Liver (tissue), 9 donors: Measurements from ENCODE around the gene FGFR3. TPM values are rescaled to one million over a fixed set of nuclear protein-coding genes. Genes with fewer than 3 reads are reported as not detected.

Experiments
- DNase-seq: peaks from one replicate; pipeline ENCODE4 v3.0.0-alpha.2; 2017; ENCODE audit warnings: low spot score
- H3K27ac ChIP-seq, 2 donors: one replicate each; pipeline ENCODE4 v1.7.0; 2013; ENCODE audit warnings: inconsistent platforms in 2 of 2, low read length in 2 of 2, control low read depth in 1 of 2, low read depth in 1 of 2, mild to moderate bottlenecking in 1 of 2
- H3K27me3 ChIP-seq, 4 donors: one replicate each; pipeline versions ENCODE4 v1.6.1 to v1.7.0; 2013; ENCODE audit warnings: low read length in 3 of 4, inconsistent platforms in 1 of 4, mild to moderate bottlenecking in 1 of 4, moderate library complexity in 1 of 4; ENCODE audit not compliant: control insufficient read depth in 4 of 4, insufficient read depth in 4 of 4
- H3K36me3 ChIP-seq, 4 donors: one replicate each; pipeline versions ENCODE4 v1.6.1 to v1.7.0; 2013; ENCODE audit warnings: low read length in 3 of 4, mild to moderate bottlenecking in 3 of 4, low read depth in 1 of 4, moderate library complexity in 1 of 4; ENCODE audit not compliant: control insufficient read depth in 4 of 4, insufficient read depth in 3 of 4
- H3K4me1 ChIP-seq, 4 donors: one replicate each; pipeline versions ENCODE4 v1.6.1 to v1.7.0; 2013; ENCODE audit warnings: low read length in 3 of 4, mild to moderate bottlenecking in 3 of 4, moderate library complexity in 1 of 4; ENCODE audit not compliant: control insufficient read depth in 4 of 4, insufficient read depth in 4 of 4
- H3K4me3 ChIP-seq, 3 donors: one replicate each; pipeline versions ENCODE4 v1.6.1 to v1.7.0; 2013; ENCODE audit warnings: low read length in 3 of 3, control low read depth in 1 of 3, low read depth in 1 of 3, mild to moderate bottlenecking in 1 of 3
- H3K9ac ChIP-seq, 2 donors: one replicate each; pipeline ENCODE4 v1.7.0; 2013; ENCODE audit warnings: low read length in 2 of 2, mild to moderate bottlenecking in 2 of 2, moderate library complexity in 2 of 2, control low read depth in 1 of 2, low read depth in 1 of 2
- H3K9me3 ChIP-seq, 4 donors: one replicate each; pipeline versions ENCODE4 v1.6.1 to v1.7.0; 2013; ENCODE audit warnings: low read length in 3 of 4; ENCODE audit not compliant: control insufficient read depth in 4 of 4
- EGR1 ChIP-seq, 2 donors: IDR thresholded peaks; 2 replicates each; pipeline ENCODE4 v1.6.1; 2016 to 2018; ENCODE audit warnings: antibody characterized with exemption in 2 of 2, low read depth in 2 of 2
- FOXA1 ChIP-seq: IDR thresholded peaks from 2 replicates; pipeline ENCODE4 v1.6.1; 2016; ENCODE audit warnings: antibody characterized with exemption
- FOXA2 ChIP-seq: IDR thresholded peaks from 2 replicates; pipeline ENCODE4 v1.6.1; 2016; ENCODE audit warnings: antibody characterized with exemption
- GABPA ChIP-seq, 2 donors: IDR thresholded peaks in 1 of 2; conservative IDR thresholded peaks in 1 of 2; 2 replicates each; pipeline ENCODE4 v1.6.1; 2016; ENCODE audit warnings: antibody characterized with exemption in 2 of 2, mild to moderate bottlenecking in 1 of 2, moderate library complexity in 1 of 2
- HNF4A ChIP-seq, 2 donors: conservative IDR thresholded peaks; 2 replicates each; pipeline ENCODE4 v1.6.1; 2016; ENCODE audit warnings: antibody characterized with exemption in 2 of 2, mild to moderate bottlenecking in 2 of 2
- HNF4G ChIP-seq: IDR thresholded peaks from 2 replicates; pipeline ENCODE4 v1.6.1; 2016; ENCODE audit warnings: antibody characterized with exemption
- JUND ChIP-seq, 2 donors: IDR thresholded peaks; 2 replicates each; pipeline ENCODE4 v1.6.1; 2016; ENCODE audit warnings: antibody characterized with exemption in 2 of 2
- NR2F2 ChIP-seq: IDR thresholded peaks from 2 replicates; pipeline ENCODE4 v1.6.1; 2016; ENCODE audit warnings: antibody characterized with exemption
- RAD21 ChIP-seq, 2 donors: IDR thresholded peaks; 2 replicates each; pipeline ENCODE4 v1.6.1; 2016; ENCODE audit warnings: antibody characterized with exemption in 2 of 2, mild to moderate bottlenecking in 2 of 2
- SP1 ChIP-seq: IDR thresholded peaks from 2 replicates; pipeline ENCODE4 v1.6.1; 2018; ENCODE audit warnings: antibody characterized with exemption, mild to moderate bottlenecking
- TAF1 ChIP-seq: conservative IDR thresholded peaks from 2 replicates; pipeline ENCODE4 v1.6.1; 2016; ENCODE audit warnings: antibody characterized with exemption, mild to moderate bottlenecking
- YY1 ChIP-seq: IDR thresholded peaks from 2 replicates; pipeline ENCODE4 v1.6.1; 2016; ENCODE audit warnings: antibody characterized with exemption, mild to moderate bottlenecking
- WGBS: extraction: QIAGEN DNeasy Blood & Tissue Kit; methylation state at CpG from one replicate; pipeline ENCODE4 v1.1.7; 2013; 5-methylcytosine and 5-hydroxymethylcytosine counted together
- polyA plus RNA-seq, 2 donors: library from polyadenylated mRNA; stranded (reverse) in 1 of 2; unstranded in 1 of 2; fragments of 200-250 nt in 1 of 2; fragments of >200 nt in 1 of 2; fragmentation: Nextera tagmentation in 1 of 2; extraction: Ambion mirVana in 1 of 2; gene quantifications; one replicate each; pipeline versions ENCODE4 v1.2.1 to v1.2.3, GENCODE V29; 2013 to 2015
- total RNA-seq, 2 donors: library from RNA; depleted of rRNA; stranded (reverse); fragments of >200 nt; gene quantifications; one replicate each; pipeline ENCODE4 v1.2.3, GENCODE V29; 2014
- TF ChIP-seq, protein P1 (sequence below): IDR thresholded peaks from 2 replicates; pipeline ENCODE4 v1.6.1; 2016; ENCODE audit warnings: antibody characterized with exemption, mild to moderate bottlenecking
- TF ChIP-seq, protein P2 (sequence below): IDR thresholded peaks from 2 replicates; pipeline ENCODE4 v1.6.1; 2016; ENCODE audit warnings: antibody characterized with exemption
- TF ChIP-seq, protein P3 (sequence below): IDR thresholded peaks from 2 replicates; pipeline ENCODE4 v1.6.1; 2016; ENCODE audit warnings: antibody characterized with exemption
- TF ChIP-seq, protein P4 (sequence below): IDR thresholded peaks from 2 replicates; pipeline ENCODE4 v1.6.1; 2016; ENCODE audit warnings: antibody characterized with exemption
- donor health status: healthy.
- donor health status: healthy.
- donor health status: healthy.
- donor health status: healthy.
- donor health status: healthy.

The FGFR3 gene
- total and polyA plus RNA-seq, 4 donors: 5.6 to 40.0 (median 29.1) TPM

DNA sequence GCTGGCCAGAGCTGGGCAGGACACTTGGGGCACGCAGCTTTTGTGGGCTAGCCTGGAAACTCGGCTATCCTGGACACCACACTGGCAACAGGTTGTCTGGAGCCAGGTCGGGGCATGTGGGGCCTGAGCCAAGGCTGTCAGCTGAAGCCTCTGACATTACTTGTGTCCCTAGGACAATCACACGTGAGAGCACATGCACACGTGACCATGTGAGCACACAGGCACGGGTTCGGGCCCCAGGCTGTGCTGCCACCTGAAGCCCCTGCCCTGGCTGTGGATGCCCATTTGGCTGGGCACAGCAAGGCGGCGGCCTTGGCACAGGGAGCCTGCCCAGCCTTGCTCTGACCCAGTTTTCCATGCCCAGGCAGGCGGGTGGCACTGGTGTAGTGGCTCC lies 8.7 kb upstream of the FGFR3 start (continued):
- TF ChIP-seq, protein P1, sequence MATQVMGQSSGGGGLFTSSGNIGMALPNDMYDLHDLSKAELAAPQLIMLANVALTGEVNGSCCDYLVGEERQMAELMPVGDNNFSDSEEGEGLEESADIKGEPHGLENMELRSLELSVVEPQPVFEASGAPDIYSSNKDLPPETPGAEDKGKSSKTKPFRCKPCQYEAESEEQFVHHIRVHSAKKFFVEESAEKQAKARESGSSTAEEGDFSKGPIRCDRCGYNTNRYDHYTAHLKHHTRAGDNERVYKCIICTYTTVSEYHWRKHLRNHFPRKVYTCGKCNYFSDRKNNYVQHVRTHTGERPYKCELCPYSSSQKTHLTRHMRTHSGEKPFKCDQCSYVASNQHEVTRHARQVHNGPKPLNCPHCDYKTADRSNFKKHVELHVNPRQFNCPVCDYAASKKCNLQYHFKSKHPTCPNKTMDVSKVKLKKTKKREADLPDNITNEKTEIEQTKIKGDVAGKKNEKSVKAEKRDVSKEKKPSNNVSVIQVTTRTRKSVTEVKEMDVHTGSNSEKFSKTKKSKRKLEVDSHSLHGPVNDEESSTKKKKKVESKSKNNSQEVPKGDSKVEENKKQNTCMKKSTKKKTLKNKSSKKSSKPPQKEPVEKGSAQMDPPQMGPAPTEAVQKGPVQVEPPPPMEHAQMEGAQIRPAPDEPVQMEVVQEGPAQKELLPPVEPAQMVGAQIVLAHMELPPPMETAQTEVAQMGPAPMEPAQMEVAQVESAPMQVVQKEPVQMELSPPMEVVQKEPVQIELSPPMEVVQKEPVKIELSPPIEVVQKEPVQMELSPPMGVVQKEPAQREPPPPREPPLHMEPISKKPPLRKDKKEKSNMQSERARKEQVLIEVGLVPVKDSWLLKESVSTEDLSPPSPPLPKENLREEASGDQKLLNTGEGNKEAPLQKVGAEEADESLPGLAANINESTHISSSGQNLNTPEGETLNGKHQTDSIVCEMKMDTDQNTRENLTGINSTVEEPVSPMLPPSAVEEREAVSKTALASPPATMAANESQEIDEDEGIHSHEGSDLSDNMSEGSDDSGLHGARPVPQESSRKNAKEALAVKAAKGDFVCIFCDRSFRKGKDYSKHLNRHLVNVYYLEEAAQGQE: no peak

DNA sequence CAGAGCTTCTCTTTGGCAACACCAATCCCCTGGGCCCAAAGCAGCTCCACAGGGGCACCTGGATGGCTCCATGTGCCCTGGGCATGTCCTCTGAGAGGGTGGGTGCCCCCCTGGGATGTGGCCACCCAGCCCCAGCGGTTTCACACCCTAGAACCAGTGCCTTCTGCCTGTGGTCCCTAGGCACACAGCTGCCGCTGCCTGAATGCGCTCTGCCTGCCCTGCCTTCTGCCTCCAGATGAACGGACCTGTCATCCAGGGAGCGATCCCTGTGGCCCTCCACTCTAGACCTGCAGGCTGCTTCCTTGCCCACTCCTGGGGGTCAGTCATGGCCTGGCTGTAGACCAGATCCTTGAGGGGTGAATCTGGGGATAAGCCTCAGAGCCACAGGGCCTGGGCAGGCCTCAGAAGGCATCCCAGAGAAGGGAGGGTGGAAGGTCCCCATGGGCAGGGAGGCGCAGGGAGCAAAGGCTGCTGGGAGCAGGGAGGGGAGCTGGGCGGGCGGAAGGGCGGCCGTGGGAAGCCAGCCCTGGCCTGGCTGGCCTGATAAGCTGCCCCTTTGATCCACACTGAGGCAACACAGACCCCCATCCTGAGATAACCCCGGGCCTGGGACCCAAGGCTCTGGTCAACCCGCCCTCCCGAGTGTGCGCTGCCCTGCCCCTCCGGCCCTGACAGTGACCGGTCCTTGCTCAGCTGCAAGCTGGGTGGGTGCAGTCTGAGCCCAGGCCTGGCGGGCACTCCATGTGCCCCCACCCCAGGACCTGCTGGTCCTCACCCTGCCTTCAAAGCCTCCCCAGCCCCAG lies 8.1 kb upstream of the FGFR3 start:
- no peaks in the 10 kb centered on the region for H3K27me3 ChIP-seq
- no peaks in the 10 kb centered on the region for H3K36me3 ChIP-seq
- H3K4me3 ChIP-seq: no peak overlapping the region
- peaks cover 3 to 15% (median 10%) of the 10 kb centered on the region in 4 donors for H3K4me1 ChIP-seq
- H3K9ac ChIP-seq: no peak overlapping the region
- no peak overlapping the region for H3K27ac ChIP-seq
- no peaks in the 10 kb centered on the region for H3K9me3 ChIP-seq
- TF ChIP-seq NR2F2 (peak; percentile 78), YY1 (no peak), SP1 (peak; percentile 21)
- TF ChIP-seq, protein P2, sequence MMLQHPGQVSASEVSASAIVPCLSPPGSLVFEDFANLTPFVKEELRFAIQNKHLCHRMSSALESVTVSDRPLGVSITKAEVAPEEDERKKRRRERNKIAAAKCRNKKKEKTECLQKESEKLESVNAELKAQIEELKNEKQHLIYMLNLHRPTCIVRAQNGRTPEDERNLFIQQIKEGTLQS: no peak
- TF ChIP-seq, protein P3, sequence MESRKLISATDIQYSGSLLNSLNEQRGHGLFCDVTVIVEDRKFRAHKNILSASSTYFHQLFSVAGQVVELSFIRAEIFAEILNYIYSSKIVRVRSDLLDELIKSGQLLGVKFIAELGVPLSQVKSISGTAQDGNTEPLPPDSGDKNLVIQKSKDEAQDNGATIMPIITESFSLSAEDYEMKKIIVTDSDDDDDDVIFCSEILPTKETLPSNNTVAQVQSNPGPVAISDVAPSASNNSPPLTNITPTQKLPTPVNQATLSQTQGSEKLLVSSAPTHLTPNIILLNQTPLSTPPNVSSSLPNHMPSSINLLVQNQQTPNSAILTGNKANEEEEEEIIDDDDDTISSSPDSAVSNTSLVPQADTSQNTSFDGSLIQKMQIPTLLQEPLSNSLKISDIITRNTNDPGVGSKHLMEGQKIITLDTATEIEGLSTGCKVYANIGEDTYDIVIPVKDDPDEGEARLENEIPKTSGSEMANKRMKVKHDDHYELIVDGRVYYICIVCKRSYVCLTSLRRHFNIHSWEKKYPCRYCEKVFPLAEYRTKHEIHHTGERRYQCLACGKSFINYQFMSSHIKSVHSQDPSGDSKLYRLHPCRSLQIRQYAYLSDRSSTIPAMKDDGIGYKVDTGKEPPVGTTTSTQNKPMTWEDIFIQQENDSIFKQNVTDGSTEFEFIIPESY: no peak
- TF ChIP-seq, protein P1: no peak
- 81% methylated on average over 17 of the region's 17 CpGs for WGBS
- peak; percentile 85 for DNase-seq

DNA sequence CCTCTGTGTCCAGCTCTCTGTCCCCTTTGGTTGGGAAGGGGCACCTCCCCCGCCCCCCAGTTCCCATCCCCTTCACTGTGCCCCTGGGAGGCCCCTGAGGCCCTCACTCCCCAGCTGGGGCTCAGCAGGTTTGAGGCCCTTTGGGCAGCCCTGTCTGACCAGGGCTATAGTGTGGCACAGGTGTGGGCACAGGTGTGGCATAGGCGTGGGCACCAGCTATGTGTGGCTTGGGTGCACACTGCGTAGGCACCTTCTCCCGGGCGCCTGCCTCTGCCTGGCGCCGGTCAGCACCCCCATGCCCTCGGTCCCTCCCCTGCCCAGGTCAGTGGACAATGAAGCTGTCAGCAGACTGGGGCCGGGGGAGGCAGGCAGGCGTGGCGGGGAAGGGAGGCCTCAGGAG lies 7.5 kb upstream of the FGFR3 start:
- H3K4me3 ChIP-seq: no peak overlapping the region
- no peak for DNase-seq
- H3K27me3 ChIP-seq: no peaks in the 10 kb centered on the region
- H3K27ac ChIP-seq: no peak overlapping the region
- no peaks in the 10 kb centered on the region for H3K36me3 ChIP-seq
- H3K9me3 ChIP-seq: no peaks in the 10 kb centered on the region
- H3K4me1 ChIP-seq: peaks cover 3 to 13% (median 10%) of the 10 kb centered on the region in 4 donors
- 93% methylated on average over 11 of the region's 11 CpGs for WGBS
- H3K9ac ChIP-seq: no peak overlapping the region
- TF ChIP-seq, protein P2: no peak
- TF ChIP-seq EGR1 (IDR thresholded peaks at IDR 0.05; ENCODE audit: low read depth in 2 of 2) (no peak), YY1 (no peak), HNF4G (no peak), HNF4A (conservative IDR thresholded peaks at IDR 0.05) (no peak), RAD21 (IDR thresholded peaks at IDR 0.05) (no peak), SP1 (no peak), FOXA2 (no peak), FOXA1 (no peak), JUND (IDR thresholded peaks at IDR 0.05) (no peak), GABPA (IDR thresholded peaks at IDR 0.05 in 1 of 2, conservative IDR thresholded peaks at IDR 0.05 in 1 of 2) (no peak), TAF1 (no peak)
- TF ChIP-seq, protein P3: no peak
- TF ChIP-seq, protein P4, sequence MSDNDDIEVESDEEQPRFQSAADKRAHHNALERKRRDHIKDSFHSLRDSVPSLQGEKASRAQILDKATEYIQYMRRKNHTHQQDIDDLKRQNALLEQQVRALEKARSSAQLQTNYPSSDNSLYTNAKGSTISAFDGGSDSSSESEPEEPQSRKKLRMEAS: no peak
